Measurements from ENCODE around the gene CELA3A.

GRCh38 chr1:22024485-22025367 lies 23.3 kb downstream of the CELA3A start:
- TF ChIP-seq POLR2AphosphoS5 (IDR thresholded peaks at IDR 0.05; ENCODE audit: low read length) = no peak; the same call in 1 of the 2 replicates
- no peak for TF ChIP-seq NRF1 (conservative IDR thresholded peaks at IDR 0.05; ENCODE audit: low read depth, low read length)
- TF ChIP-seq EZH2 (IDR thresholded peaks at IDR 0.05; ENCODE audit: borderline replicate concordance, control insufficient read depth, low read depth, low read length) = no peak
- TF ChIP-seq, protein P1, sequence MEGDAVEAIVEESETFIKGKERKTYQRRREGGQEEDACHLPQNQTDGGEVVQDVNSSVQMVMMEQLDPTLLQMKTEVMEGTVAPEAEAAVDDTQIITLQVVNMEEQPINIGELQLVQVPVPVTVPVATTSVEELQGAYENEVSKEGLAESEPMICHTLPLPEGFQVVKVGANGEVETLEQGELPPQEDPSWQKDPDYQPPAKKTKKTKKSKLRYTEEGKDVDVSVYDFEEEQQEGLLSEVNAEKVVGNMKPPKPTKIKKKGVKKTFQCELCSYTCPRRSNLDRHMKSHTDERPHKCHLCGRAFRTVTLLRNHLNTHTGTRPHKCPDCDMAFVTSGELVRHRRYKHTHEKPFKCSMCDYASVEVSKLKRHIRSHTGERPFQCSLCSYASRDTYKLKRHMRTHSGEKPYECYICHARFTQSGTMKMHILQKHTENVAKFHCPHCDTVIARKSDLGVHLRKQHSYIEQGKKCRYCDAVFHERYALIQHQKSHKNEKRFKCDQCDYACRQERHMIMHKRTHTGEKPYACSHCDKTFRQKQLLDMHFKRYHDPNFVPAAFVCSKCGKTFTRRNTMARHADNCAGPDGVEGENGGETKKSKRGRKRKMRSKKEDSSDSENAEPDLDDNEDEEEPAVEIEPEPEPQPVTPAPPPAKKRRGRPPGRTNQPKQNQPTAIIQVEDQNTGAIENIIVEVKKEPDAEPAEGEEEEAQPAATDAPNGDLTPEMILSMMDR (IDR thresholded peaks at IDR 0.05 in 2 of 3, conservative IDR thresholded peaks at IDR 0.05 in 1 of 3; ENCODE audit: control insufficient read depth in 2 of 3, extremely low read depth in 1 of 3, insufficient read depth in 1 of 3, low read depth in 3 of 3, low read length in 3 of 3) = peak in 1 of 3 experiments; percentile 5; a peak in 1 of 6 replicates
- no peak for TF ChIP-seq ZNF207 (IDR thresholded peaks at IDR 0.05; ENCODE audit: borderline replicate concordance)
- no peak for TF ChIP-seq POLR2AphosphoS2 (IDR thresholded peaks at IDR 0.05; ENCODE audit: low read depth, low read length)
- TF ChIP-seq, protein P2, sequence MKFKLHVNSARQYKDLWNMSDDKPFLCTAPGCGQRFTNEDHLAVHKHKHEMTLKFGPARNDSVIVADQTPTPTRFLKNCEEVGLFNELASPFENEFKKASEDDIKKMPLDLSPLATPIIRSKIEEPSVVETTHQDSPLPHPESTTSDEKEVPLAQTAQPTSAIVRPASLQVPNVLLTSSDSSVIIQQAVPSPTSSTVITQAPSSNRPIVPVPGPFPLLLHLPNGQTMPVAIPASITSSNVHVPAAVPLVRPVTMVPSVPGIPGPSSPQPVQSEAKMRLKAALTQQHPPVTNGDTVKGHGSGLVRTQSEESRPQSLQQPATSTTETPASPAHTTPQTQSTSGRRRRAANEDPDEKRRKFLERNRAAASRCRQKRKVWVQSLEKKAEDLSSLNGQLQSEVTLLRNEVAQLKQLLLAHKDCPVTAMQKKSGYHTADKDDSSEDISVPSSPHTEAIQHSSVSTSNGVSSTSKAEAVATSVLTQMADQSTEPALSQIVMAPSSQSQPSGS (IDR thresholded peaks at IDR 0.05; ENCODE audit: low read length) = no peak
- no peak for TF ChIP-seq POLR2A (IDR thresholded peaks at IDR 0.05; ENCODE audit: low read depth, low read length)
- TF ChIP-seq, protein P3, sequence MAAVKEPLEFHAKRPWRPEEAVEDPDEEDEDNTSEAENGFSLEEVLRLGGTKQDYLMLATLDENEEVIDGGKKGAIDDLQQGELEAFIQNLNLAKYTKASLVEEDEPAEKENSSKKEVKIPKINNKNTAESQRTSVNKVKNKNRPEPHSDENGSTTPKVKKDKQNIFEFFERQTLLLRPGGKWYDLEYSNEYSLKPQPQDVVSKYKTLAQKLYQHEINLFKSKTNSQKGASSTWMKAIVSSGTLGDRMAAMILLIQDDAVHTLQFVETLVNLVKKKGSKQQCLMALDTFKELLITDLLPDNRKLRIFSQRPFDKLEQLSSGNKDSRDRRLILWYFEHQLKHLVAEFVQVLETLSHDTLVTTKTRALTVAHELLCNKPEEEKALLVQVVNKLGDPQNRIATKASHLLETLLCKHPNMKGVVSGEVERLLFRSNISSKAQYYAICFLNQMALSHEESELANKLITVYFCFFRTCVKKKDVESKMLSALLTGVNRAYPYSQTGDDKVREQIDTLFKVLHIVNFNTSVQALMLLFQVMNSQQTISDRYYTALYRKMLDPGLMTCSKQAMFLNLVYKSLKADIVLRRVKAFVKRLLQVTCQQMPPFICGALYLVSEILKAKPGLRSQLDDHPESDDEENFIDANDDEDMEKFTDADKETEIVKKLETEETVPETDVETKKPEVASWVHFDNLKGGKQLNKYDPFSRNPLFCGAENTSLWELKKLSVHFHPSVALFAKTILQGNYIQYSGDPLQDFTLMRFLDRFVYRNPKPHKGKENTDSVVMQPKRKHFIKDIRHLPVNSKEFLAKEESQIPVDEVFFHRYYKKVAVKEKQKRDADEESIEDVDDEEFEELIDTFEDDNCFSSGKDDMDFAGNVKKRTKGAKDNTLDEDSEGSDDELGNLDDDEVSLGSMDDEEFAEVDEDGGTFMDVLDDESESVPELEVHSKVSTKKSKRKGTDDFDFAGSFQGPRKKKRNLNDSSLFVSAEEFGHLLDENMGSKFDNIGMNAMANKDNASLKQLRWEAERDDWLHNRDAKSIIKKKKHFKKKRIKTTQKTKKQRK (IDR thresholded peaks at IDR 0.05; ENCODE audit: low read depth, low read length) = no peak

Data from GM12878 (cell line).